Nephron progenitor cell (in vitro differentiated cells): ENCODE results near the gene BSG.
"Not testable (repeated sequence)": the region's sequence is repeated elsewhere in the genome, so short reads cannot be mapped to it uniquely, and the experiment has no call there.

Source experiments
- DNase-seq: peaks from one replicate; pipeline ENCODE4 v3.0.0; 2021
- H3K27ac Mint-ChIP-seq: 2 replicates; pipeline ENCODE4 v1.8.0; 2021; ENCODE audit warnings: mild to moderate bottlenecking, moderate library complexity, mixed read lengths
- H3K27me3 Mint-ChIP-seq: 2 replicates; pipeline ENCODE4 v1.8.0; 2021; ENCODE audit warnings: mild to moderate bottlenecking, low read depth, mixed read lengths; ENCODE audit not compliant: poor library complexity
- H3K36me3 Mint-ChIP-seq: 2 replicates; pipeline ENCODE4 v1.8.0; 2021; ENCODE audit warnings: low read depth, mixed read lengths
- H3K4me1 Mint-ChIP-seq: 2 replicates; pipeline ENCODE4 v1.8.0; 2021; ENCODE audit warnings: mixed read lengths
- H3K4me3 Mint-ChIP-seq: 2 replicates; pipeline ENCODE4 v1.8.0; 2021; ENCODE audit warnings: mild to moderate bottlenecking, moderate library complexity, mixed read lengths
- H3K9me3 Mint-ChIP-seq: 2 replicates; pipeline ENCODE4 v1.8.0; 2021; ENCODE audit warnings: mild to moderate bottlenecking, moderate library complexity, mixed read lengths
- CTCF ChIP-seq: fragments of 200-600 bp; sonication (generic); IDR thresholded peaks from 2 replicates; pipeline ENCODE4 v1.5.0; 2021; ENCODE audit warnings: antibody characterized with exemption

BSG gene

GRCh38 chr19:618674-619285 is 46.4 kb downstream of the BSG start:
- H3K4me1 Mint-ChIP-seq: no peaks in the 10 kb centered on the region
- no peak overlapping the region for H3K27ac Mint-ChIP-seq
- no peak overlapping the region for H3K4me3 Mint-ChIP-seq
- no peak for TF ChIP-seq CTCF
- no peaks in the 10 kb centered on the region for H3K9me3 Mint-ChIP-seq
- DNase-seq: no peak
- H3K36me3 Mint-ChIP-seq: peaks cover 41% of the 10 kb centered on the region
- H3K27me3 Mint-ChIP-seq: no peaks in the 10 kb centered on the region

- H3K27ac Mint-ChIP-seq: no peak overlapping the region
- H3K36me3 Mint-ChIP-seq: peaks cover 41% of the 10 kb centered on the region
- no peaks in the 10 kb centered on the region for H3K4me1 Mint-ChIP-seq
- H3K9me3 Mint-ChIP-seq: no peaks in the 10 kb centered on the region
- H3K4me3 Mint-ChIP-seq: no peak overlapping the region
- no peak for DNase-seq
- TF ChIP-seq CTCF: no peak
- no peaks in the 10 kb centered on the region for H3K27me3 Mint-ChIP-seq
These were observed 47.0 kb downstream of the BSG start for GRCh38 chr19:619286-620002.

DNA sequence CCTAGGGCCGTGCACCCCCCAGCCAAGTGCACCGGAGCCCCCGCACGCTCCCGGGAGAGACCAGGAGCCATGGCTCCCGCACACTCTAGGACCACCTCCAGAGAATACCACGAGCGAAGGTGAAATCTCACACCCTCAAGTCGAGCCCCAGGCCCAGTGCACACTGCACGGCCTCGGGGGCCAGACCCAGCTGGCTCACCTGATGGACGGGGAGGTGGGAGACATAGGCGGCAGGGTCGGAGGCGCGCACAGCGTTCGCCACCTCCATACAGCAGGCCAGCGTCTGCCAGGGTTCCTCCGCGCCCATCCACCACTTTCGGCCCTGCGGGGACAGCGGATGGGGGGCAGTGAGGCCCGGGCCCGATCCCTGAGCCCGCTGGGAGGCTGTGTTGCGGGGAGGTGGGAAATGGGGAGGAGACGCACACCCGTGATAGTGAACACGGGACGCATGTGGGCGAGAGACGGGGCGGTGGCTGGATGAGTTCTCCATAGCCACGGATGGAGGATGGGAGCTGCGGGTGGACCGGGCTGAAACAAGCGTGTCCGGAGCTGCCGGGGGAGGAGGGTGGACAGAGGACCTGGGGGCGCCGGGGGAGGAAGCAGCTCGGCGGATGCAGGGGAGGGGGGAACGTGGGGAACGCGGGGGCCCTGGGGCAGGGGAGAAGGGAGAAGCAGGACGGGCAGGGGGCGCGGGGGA is 47.9 kb downstream of the BSG start:
- Mint-ChIP-seq H3K36me3 (peaks cover 37% of the 10 kb centered on the region), H3K9me3 (no peaks in the 10 kb centered on the region), H3K27me3 (no peaks in the 10 kb centered on the region), H3K27ac (no peak overlapping the region), H3K4me3 (no peak overlapping the region), H3K4me1 (no peaks in the 10 kb centered on the region)
- DNase-seq: no peak
- TF ChIP-seq CTCF: no peak

- H3K27ac Mint-ChIP-seq, H3K4me3 Mint-ChIP-seq, H3K4me1 Mint-ChIP-seq, H3K27me3 Mint-ChIP-seq, H3K9me3 Mint-ChIP-seq, DNase-seq: not testable (repeated sequence)
- H3K36me3 Mint-ChIP-seq: peaks cover 37% of the 10 kb centered on the region
These were observed 48.8 kb downstream of the BSG start for GRCh38 chr19:621191-621590.

- Mint-ChIP-seq H3K27me3 (no peaks in the 10 kb centered on the region), H3K9me3 (no peaks in the 10 kb centered on the region), H3K27ac (no peak overlapping the region), H3K4me3 (no peak overlapping the region), H3K36me3 (peaks cover 39% of the 10 kb centered on the region), H3K4me1 (no peaks in the 10 kb centered on the region)
- no peak for DNase-seq
- no peak for TF ChIP-seq CTCF
These were observed 49.4 kb downstream of the BSG start for GRCh38 chr19:621819-622218.

GRCh38 chr19:622666-623065 is 50.3 kb downstream of the BSG start:
- Mint-ChIP-seq H3K4me1 (no peaks in the 10 kb centered on the region), H3K27ac (no peak overlapping the region), H3K9me3 (no peaks in the 10 kb centered on the region), H3K4me3 (no peak overlapping the region), H3K27me3 (no peaks in the 10 kb centered on the region), H3K36me3 (peaks cover 35% of the 10 kb centered on the region)
- TF ChIP-seq CTCF: no peak
- no peak for DNase-seq
